ENCODE data around the gene AUTS2.

Gene AUTS2

GRCh38 chr7:69787736-69788431 is 189.6 kb downstream of the AUTS2 start:
- no peak for TF ChIP-seq CTCF (IDR thresholded peaks at IDR 0.05; ENCODE audit: extremely low read depth, missing control alignments)
- no peak for DNase-seq (ENCODE audit: low spot score)

GRCh38 chr7:69789563-69789962 is 191.3 kb downstream of the AUTS2 start:
- no peak for TF ChIP-seq CTCF (IDR thresholded peaks at IDR 0.05; ENCODE audit: extremely low read depth, missing control alignments)
- DNase-seq (ENCODE audit: low spot score), result no peak

GRCh38 chr7:69790977-69791724 is 192.9 kb downstream of the AUTS2 start:
- no peak for TF ChIP-seq CTCF (IDR thresholded peaks at IDR 0.05; ENCODE audit: extremely low read depth, missing control alignments)
- DNase-seq (ENCODE audit: low spot score), result no peak

- no peak for DNase-seq (ENCODE audit: low spot score)
- TF ChIP-seq CTCF (IDR thresholded peaks at IDR 0.05; ENCODE audit: extremely low read depth, missing control alignments), result no peak
Observed at GRCh38 chr7:69791739-69792138, 193.5 kb downstream of the AUTS2 start.

GRCh38 chr7:69795932-69796331 is 197.7 kb downstream of the AUTS2 start:
- DNase-seq (ENCODE audit: low spot score), result no peak
- no peak for TF ChIP-seq CTCF (IDR thresholded peaks at IDR 0.05; ENCODE audit: extremely low read depth, missing control alignments)

GRCh38 chr7:69796416-69796815 is 198.1 kb downstream of the AUTS2 start:
- no peak for TF ChIP-seq CTCF (IDR thresholded peaks at IDR 0.05; ENCODE audit: extremely low read depth, missing control alignments)
- no peak for DNase-seq (ENCODE audit: low spot score)

GRCh38 chr7:69799048-69799697 is 200.9 kb downstream of the AUTS2 start:
- no peak for DNase-seq (ENCODE audit: low spot score)
- TF ChIP-seq CTCF (IDR thresholded peaks at IDR 0.05; ENCODE audit: extremely low read depth, missing control alignments), result no peak
